Gastrocnemius medialis (tissue), 4 donors: Measurements from ENCODE around the gene GEMIN7.

ENCODE experiments used
- CTCF ChIP-seq, 5 experiments: fragments of 450-650 bp in 3 of 5; fragments of 200-600 bp in 2 of 5; sonication (generic) in 2 of 5; IDR thresholded peaks in 4 of 5; conservative IDR thresholded peaks in 1 of 5; 1 replicate in 4 of 5; 2 replicates in 1 of 5; pipeline ENCODE4 v1.5.1; 2016 to 2019; ENCODE audit warnings: antibody characterized with exemption in 5 of 5, mild to moderate bottlenecking in 3 of 5, moderate library complexity in 3 of 5
- POLR2A ChIP-seq, 2 donors: fragments of 450-650 bp; IDR thresholded peaks; one replicate each; pipeline ENCODE4 v1.6.1; 2017; ENCODE audit warnings: antibody characterized with exemption in 2 of 2, mild to moderate bottlenecking in 2 of 2, moderate library complexity in 2 of 2

- TF ChIP-seq POLR2A (IDR thresholded peaks at IDR 0.05), result no peak
- TF ChIP-seq CTCF (IDR thresholded peaks at IDR 0.05 in 4 of 5, conservative IDR thresholded peaks at IDR 0.05 in 1 of 5), result no peak
Measured at GRCh38 chr19:45128146-45128545, 49.1 kb downstream of the GEMIN7 start.
